GM12864 (cell line): ENCODE measurements around the gene SURF4.
"Not testable (repeated sequence)": the region's sequence is repeated elsewhere in the genome, so short reads cannot be mapped to it uniquely, and the experiment has no call there.

Experiments
- DNase-seq: peaks from one replicate; pipeline ENCODE4 v3.0.0-alpha.2; 2011; ENCODE audit warnings: low read depth
- H3K4me3 ChIP-seq: 2 replicates; pipeline ENCODE4 v1.5.1; 2011; ENCODE audit warnings: mild to moderate bottlenecking, low read depth, low read length, control low read depth
- CTCF ChIP-seq: IDR thresholded peaks from 2 replicates; pipeline ENCODE4 v1.5.1; 2011; ENCODE audit warnings: low read depth, mild to moderate bottlenecking, moderate library complexity, low read length, control low read depth, inconsistent platforms; ENCODE audit errors: missing control alignments

The SURF4 gene

GRCh38 chr9:133396952-133397351, 21.1 kb upstream of the SURF4 start:
- no peak for DNase-seq
- TF ChIP-seq CTCF = peak; percentile 29
- H3K4me3 ChIP-seq = no peak overlapping the region

- no peak overlapping the region for H3K4me3 ChIP-seq
- no peak for TF ChIP-seq CTCF
- DNase-seq = no peak
Measured at GRCh38 chr9:133394687-133395271, 18.9 kb upstream of the SURF4 start.

- no peak for TF ChIP-seq CTCF
- H3K4me3 ChIP-seq = no peak overlapping the region
- DNase-seq = no peak
Measured at GRCh38 chr9:133393399-133393798, 17.5 kb upstream of the SURF4 start.

- not testable (repeated sequence) for H3K4me3 ChIP-seq, DNase-seq
Measured at GRCh38 chr9:133392308-133392707, 16.4 kb upstream of the SURF4 start.

- DNase-seq, H3K4me3 ChIP-seq: not testable (repeated sequence)
Measured at GRCh38 chr9:133391449-133391848, 15.6 kb upstream of the SURF4 start.

GRCh38 chr9:133390713-133391112, 14.9 kb upstream of the SURF4 start:
- no peak for TF ChIP-seq CTCF
- no peak for DNase-seq
- no peak overlapping the region for H3K4me3 ChIP-seq

- no peak for TF ChIP-seq CTCF
- no peak overlapping the region for H3K4me3 ChIP-seq
- no peak for DNase-seq
Measured at GRCh38 chr9:133389562-133389961, 13.7 kb upstream of the SURF4 start.

- H3K4me3 ChIP-seq = no peak overlapping the region
- TF ChIP-seq CTCF = no peak
- DNase-seq = no peak
Measured at GRCh38 chr9:133389025-133389557, 13.2 kb upstream of the SURF4 start.
